Coronary artery (tissue), 2 donors: ENCODE data around the gene C11orf71.

Experiments
- DNase-seq: peaks from one replicate; pipeline ENCODE4 v3.0.0-alpha.2; 2017; ENCODE audit warnings: low spot score
- H3K27ac ChIP-seq, 2 donors: fragments of 200-600 bp; sonication (generic); one replicate each; pipeline ENCODE4 v1.5.1; 2016 to 2019
- H3K4me3 ChIP-seq: fragments of 200-600 bp; sonication (generic); 2 replicates; pipeline ENCODE4 v1.5.1; 2016; ENCODE audit warnings: mild to moderate bottlenecking, moderate library complexity
- TF ChIP-seq, protein P1 (sequence below): fragments of 200-600 bp; sonication (generic); IDR thresholded peaks from one replicate; pipeline ENCODE4 v1.5.1; 2019; ENCODE audit warnings: antibody characterized with exemption

C11orf71 gene

GRCh38 chr11:114400915-114401223 is 558 bp upstream of the C11orf71 start:
- peak overlapping the region; percentile 78 for H3K4me3 ChIP-seq
- DNase-seq, result no peak
- TF ChIP-seq, protein P1, sequence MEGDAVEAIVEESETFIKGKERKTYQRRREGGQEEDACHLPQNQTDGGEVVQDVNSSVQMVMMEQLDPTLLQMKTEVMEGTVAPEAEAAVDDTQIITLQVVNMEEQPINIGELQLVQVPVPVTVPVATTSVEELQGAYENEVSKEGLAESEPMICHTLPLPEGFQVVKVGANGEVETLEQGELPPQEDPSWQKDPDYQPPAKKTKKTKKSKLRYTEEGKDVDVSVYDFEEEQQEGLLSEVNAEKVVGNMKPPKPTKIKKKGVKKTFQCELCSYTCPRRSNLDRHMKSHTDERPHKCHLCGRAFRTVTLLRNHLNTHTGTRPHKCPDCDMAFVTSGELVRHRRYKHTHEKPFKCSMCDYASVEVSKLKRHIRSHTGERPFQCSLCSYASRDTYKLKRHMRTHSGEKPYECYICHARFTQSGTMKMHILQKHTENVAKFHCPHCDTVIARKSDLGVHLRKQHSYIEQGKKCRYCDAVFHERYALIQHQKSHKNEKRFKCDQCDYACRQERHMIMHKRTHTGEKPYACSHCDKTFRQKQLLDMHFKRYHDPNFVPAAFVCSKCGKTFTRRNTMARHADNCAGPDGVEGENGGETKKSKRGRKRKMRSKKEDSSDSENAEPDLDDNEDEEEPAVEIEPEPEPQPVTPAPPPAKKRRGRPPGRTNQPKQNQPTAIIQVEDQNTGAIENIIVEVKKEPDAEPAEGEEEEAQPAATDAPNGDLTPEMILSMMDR, result no peak
- peak overlapping the region; percentile 99 for H3K27ac ChIP-seq

- peak overlapping the region; percentile 99 for H3K27ac ChIP-seq
- DNase-seq, result peak; percentile 86
These were observed 658 bp downstream of the C11orf71 start for GRCh38 chr11:114399490-114400215.

GRCh38 chr11:114398303-114398920 is 1.9 kb downstream of the C11orf71 start:
- no peak overlapping the region for H3K4me3 ChIP-seq
- TF ChIP-seq, protein P1, result no peak
- H3K27ac ChIP-seq, result no peak overlapping the region
- DNase-seq, result no peak

More at GRCh38 chr11:114399490-114400215, 658 bp downstream of the C11orf71 start:
- TF ChIP-seq, protein P1, result no peak
- H3K4me3 ChIP-seq, result peak overlapping the region; percentile 78

- Histone ChIP-seq H3K4me3 (no peak overlapping the region), H3K27ac (no peak overlapping the region)
- no peak for DNase-seq
- TF ChIP-seq, protein P1, result no peak
These were observed 2.8 kb downstream of the C11orf71 start for GRCh38 chr11:114397349-114397982.

GRCh38 chr11:114396916-114397315 is 3.4 kb downstream of the C11orf71 start:
- TF ChIP-seq, protein P1, result no peak
- DNase-seq, result no peak
- Histone ChIP-seq H3K27ac (no peak overlapping the region), H3K4me3 (no peak overlapping the region)

DNA sequence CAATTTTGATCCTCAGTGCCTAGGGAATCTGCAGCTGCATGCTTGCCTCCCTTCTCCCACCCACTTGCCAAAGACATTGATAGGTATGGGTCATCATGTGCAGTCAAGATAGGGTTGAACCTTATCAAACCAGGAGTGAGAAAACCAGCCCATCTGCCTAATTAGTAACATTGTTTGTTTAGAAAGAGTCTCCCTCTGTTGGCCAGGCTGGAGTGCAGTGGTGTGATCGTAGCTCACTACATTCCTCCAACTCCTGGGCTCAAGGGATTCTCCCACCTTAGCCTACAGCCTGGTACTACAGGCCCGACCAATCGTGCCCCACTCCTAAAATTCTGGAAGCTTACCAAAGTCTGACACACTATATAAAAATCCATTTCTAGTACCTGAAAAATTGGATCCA is 4.6 kb downstream of the C11orf71 start:
- TF ChIP-seq, protein P1, result no peak
- Histone ChIP-seq H3K4me3 (no peak overlapping the region), H3K27ac (no peak overlapping the region)
- DNase-seq, result no peak
